ENCODE data around the gene ATAD3C.

DNA sequence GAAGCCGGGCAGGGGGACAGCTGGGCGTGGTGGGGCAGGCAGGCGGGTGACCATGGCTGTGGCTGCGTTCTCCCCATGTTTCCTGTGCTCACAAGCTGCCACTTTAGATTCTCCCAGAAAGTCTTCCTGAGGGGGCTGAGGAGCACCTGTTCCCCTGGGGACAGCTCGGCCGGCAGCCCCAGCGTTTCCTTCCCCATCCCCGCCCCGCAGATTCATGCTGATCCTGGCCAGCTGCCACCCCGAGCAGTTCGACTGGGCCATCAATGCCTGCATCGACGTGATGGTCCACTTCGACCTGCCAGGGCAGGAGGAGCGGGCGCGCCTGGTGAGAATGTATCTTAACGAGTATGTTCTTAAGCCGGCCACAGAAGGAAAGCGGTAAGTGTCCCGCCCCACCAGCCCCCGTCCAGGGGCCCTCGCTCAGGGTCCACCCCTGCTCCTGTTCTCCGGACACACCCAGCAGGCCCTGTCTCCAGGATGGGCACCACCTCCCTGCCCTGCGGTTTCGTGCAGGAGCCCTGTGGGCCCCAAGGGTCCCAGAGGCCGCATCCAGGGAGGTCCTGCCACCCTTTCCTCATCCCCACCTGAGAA lies 11.1 kb downstream of the ATAD3C start:
- TF ChIP-seq, protein P1, sequence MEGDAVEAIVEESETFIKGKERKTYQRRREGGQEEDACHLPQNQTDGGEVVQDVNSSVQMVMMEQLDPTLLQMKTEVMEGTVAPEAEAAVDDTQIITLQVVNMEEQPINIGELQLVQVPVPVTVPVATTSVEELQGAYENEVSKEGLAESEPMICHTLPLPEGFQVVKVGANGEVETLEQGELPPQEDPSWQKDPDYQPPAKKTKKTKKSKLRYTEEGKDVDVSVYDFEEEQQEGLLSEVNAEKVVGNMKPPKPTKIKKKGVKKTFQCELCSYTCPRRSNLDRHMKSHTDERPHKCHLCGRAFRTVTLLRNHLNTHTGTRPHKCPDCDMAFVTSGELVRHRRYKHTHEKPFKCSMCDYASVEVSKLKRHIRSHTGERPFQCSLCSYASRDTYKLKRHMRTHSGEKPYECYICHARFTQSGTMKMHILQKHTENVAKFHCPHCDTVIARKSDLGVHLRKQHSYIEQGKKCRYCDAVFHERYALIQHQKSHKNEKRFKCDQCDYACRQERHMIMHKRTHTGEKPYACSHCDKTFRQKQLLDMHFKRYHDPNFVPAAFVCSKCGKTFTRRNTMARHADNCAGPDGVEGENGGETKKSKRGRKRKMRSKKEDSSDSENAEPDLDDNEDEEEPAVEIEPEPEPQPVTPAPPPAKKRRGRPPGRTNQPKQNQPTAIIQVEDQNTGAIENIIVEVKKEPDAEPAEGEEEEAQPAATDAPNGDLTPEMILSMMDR (conservative IDR thresholded peaks at IDR 0.05 in 1 of 2, IDR thresholded peaks at IDR 0.05 in 1 of 2; ENCODE audit: low read depth in 1 of 2, low read length in 2 of 2): no peak
- no peak for TF ChIP-seq EZH2 (IDR thresholded peaks at IDR 0.05; ENCODE audit: low read length, missing control alignments)
